K562 (cell line): ENCODE results near the gene PRKG1. TPM values are rescaled to one million over a fixed set of nuclear protein-coding genes. Genes with fewer than 3 reads are reported as not detected.

Experiments
- ATAC-seq: fragments of 200-7000 bp; cut with Tn5 transposase; 3 replicates; pipeline ENCODE4 v1.9.1; 2020; ENCODE audit warnings: moderate library complexity
- BruUV-seq: library from RNA; stranded (reverse); fragments of 400-500 nt; replicated peaks from 2 replicates; lab custom pipeline; 2021; lab: Mats Ljungman, UMichigan
- CTCF ChIA-PET: fragments of 300-600 bp; formaldehyde crosslinking; extraction: SDS; loops from one replicate; lab custom pipeline; 2021; ENCODE audit warnings: low intra/inter-chr PET ratio; lab: Yijun Ruan, JAX
- POLR2A ChIA-PET: fragments of 300-600, 350-650 bp; sonication (Branson Sonifier 250); formaldehyde crosslinking; extraction: SDS; loops from one replicate; lab custom pipeline; 2021; ENCODE audit warnings: antibody characterized with exemption, inconsistent platforms; lab: Yijun Ruan, JAX
- DNase-seq, 4 experiments: peaks; one replicate each; pipeline versions ENCODE4 v3.0.0 to v3.0.0-alpha.2; 2011 to 2018; ENCODE audit warnings: low spot score in 3 of 4, mixed read lengths in 3 of 4; ENCODE audit errors: extremely low read depth in 1 of 4
- FAIRE-seq: peaks from 2 replicates; lab custom pipeline; 2011; peaks lifted over from hg19 to GRCh38; lab: Jason Lieb, UNC
- H2AFZ ChIP-seq: 2 replicates; pipeline ENCODE4 v1.6.0; 2011; ENCODE audit warnings: low read depth, low read length, control low read depth, inconsistent platforms
- H3K27ac ChIP-seq: fragments of 200-600 bp; 3 replicates; pipeline ENCODE4 v1.8.0; 2011; ENCODE audit warnings: low read depth, mild to moderate bottlenecking, control low read depth, inconsistent platforms, low read length, moderate library complexity, mixed read lengths; ENCODE audit errors: extremely low read depth
- H3K27me3 ChIP-seq, 2 experiments: fragments of 300-600 bp in 1 of 2; 2 replicates in 1 of 2; 3 replicates in 1 of 2; pipeline versions ENCODE4 v1.6.0 to v1.8.0; 2011; ENCODE audit warnings: inconsistent platforms in 2 of 2, low read length in 2 of 2, mild to moderate bottlenecking in 1 of 2, mixed read lengths in 1 of 2, moderate library complexity in 1 of 2; ENCODE audit not compliant: control insufficient read depth in 2 of 2, insufficient read depth in 2 of 2
- H3K36me3 ChIP-seq: fragments of 300-600 bp; 3 replicates; pipeline ENCODE4 v1.8.0; 2011; ENCODE audit warnings: mild to moderate bottlenecking, low read length, inconsistent platforms; ENCODE audit not compliant: control insufficient read depth, insufficient read depth
- H3K4me1 ChIP-seq, 2 experiments: fragments of 200-600 bp in 1 of 2; replicated peaks in 1 of 2; 2 replicates in 1 of 2; 3 replicates in 1 of 2; pipeline versions ENCODE4 v1.5.1 to v1.8.0; 2011; ENCODE audit warnings: inconsistent platforms in 2 of 2, low read length in 2 of 2, mild to moderate bottlenecking in 1 of 2, mixed read lengths in 1 of 2, moderate library complexity in 1 of 2; ENCODE audit not compliant: control insufficient read depth in 2 of 2, insufficient read depth in 2 of 2
- H3K4me2 ChIP-seq: 2 replicates; pipeline ENCODE4 v1.6.1; 2011; ENCODE audit warnings: low read length, control low read depth, inconsistent platforms, mixed read lengths; ENCODE audit not compliant: insufficient read depth
- H3K4me3 ChIP-seq: fragments of 200-600 bp; sonication (generic), shearing (Covaris generic); 2 replicates; pipeline ENCODE4 v1.5.1; 2016; ENCODE audit warnings: control low read depth, inconsistent platforms
- H3K79me2 ChIP-seq: fragments of 200-600 bp; 3 replicates; pipeline ENCODE4 v1.8.0; 2011; ENCODE audit warnings: low read length, inconsistent platforms; ENCODE audit not compliant: control insufficient read depth, insufficient read depth
- H3K9ac ChIP-seq, 2 experiments: 2 replicates each; pipeline versions ENCODE4 v1.6.0 to v1.6.1; 2011; ENCODE audit warnings: low read depth in 2 of 2, low read length in 2 of 2, control low read depth in 1 of 2, inconsistent platforms in 1 of 2, mild to moderate bottlenecking in 1 of 2, mixed read lengths in 1 of 2; ENCODE audit not compliant: insufficient read depth in 1 of 2
- H3K9me1 ChIP-seq: one replicate; pipeline ENCODE4 v1.6.0; 2011; ENCODE audit warnings: inconsistent platforms, mild to moderate bottlenecking, low read length, moderate library complexity; ENCODE audit not compliant: control insufficient read depth, insufficient read depth
- H3K9me3 ChIP-seq: replicated peaks from 2 replicates; pipeline ENCODE4 v1.5.1; 2011; ENCODE audit warnings: low read depth, low read length, inconsistent platforms; ENCODE audit not compliant: control insufficient read depth, insufficient read depth
- H4K20me1 ChIP-seq: replicated peaks from 2 replicates; pipeline ENCODE4 v1.6.1; 2011; ENCODE audit warnings: low read length, inconsistent platforms, mixed read lengths; ENCODE audit not compliant: control insufficient read depth, insufficient read depth
- CLOCK ChIP-seq: fragments of 250-450 bp; sonication (Bioruptor Pico); IDR thresholded peaks from 2 replicates; pipeline ENCODE4 v1.4.0; 2020; ENCODE audit warnings: mild to moderate bottlenecking, moderate library complexity, borderline replicate concordance
- DIDO1 ChIP-seq: fragments of 450-650 bp; IDR thresholded peaks from 2 replicates; pipeline ENCODE4 v1.6.1; 2016; ENCODE audit warnings: low read depth, missing biosample characterization, missing genetic modification characterization
- E2F5 ChIP-seq: sonication (generic); formaldehyde crosslinking; IDR thresholded peaks from 2 replicates; pipeline ENCODE4 v1.8.0; 2022; ENCODE audit warnings: mild to moderate bottlenecking, missing genetic modification reagents
- KAT8 ChIP-seq: fragments of 450-650 bp; IDR thresholded peaks from 2 replicates; pipeline ENCODE4 v1.6.1; 2016; ENCODE audit warnings: low read depth, mild to moderate bottlenecking
- LARP7 ChIP-seq: fragments of 450-650 bp; IDR thresholded peaks from 2 replicates; pipeline ENCODE4 v1.6.1; 2016
- MAZ ChIP-seq, 2 experiments: fragments of 450-650 bp in 1 of 2; sonication (generic) in 1 of 2; formaldehyde crosslinking; IDR thresholded peaks in 1 of 2; conservative IDR thresholded peaks in 1 of 2; 2 replicates each; pipeline versions ENCODE4 v1.4.0 to v1.5.0; 2020; ENCODE audit warnings: mild to moderate bottlenecking in 1 of 2, missing genetic modification reagents in 1 of 2
- MTA1 ChIP-seq: fragments of 450-650 bp; IDR thresholded peaks from 2 replicates; pipeline ENCODE4 v1.6.1; 2017; ENCODE audit warnings: borderline replicate concordance
- MTA3 ChIP-seq: fragments of 450-650 bp; formaldehyde crosslinking; IDR thresholded peaks from 2 replicates; pipeline ENCODE4 v1.6.1; 2017; ENCODE audit warnings: mild to moderate bottlenecking, borderline replicate concordance
- SMAD4 ChIP-seq: fragments of 250-450 bp; sonication (Bioruptor Pico); conservative IDR thresholded peaks from 2 replicates; pipeline ENCODE4 v1.8.0; 2021; ENCODE audit warnings: inconsistent platforms, mild to moderate bottlenecking, moderate library complexity
- SRSF1 ChIP-seq: fragments of 200-400 bp; formaldehyde crosslinking; IDR thresholded peaks from 2 replicates; pipeline ENCODE4 v1.6.1; 2017; ENCODE audit warnings: mild to moderate bottlenecking, low read depth, low read length, moderate library complexity
- TAF7 ChIP-seq: fragments of 450-650 bp; IDR thresholded peaks from 2 replicates; pipeline ENCODE4 v1.6.1; 2016; ENCODE audit warnings: missing genetic modification characterization, missing compliant biosample characterization
- TRIM25 ChIP-seq: fragments of 450-650 bp; IDR thresholded peaks from 2 replicates; pipeline ENCODE4 v1.7.0; 2016; ENCODE audit warnings: borderline replicate concordance
- ZNF133 ChIP-seq: fragments of 250-450 bp; sonication (Bioruptor Pico); IDR thresholded peaks from 2 replicates; pipeline ENCODE4 v1.4.0; 2020; ENCODE audit warnings: mild to moderate bottlenecking
- ZNF143 ChIP-seq: sonication (generic); formaldehyde crosslinking; IDR thresholded peaks from 2 replicates; pipeline ENCODE4 v1.9.0; 2022; ENCODE audit warnings: mild to moderate bottlenecking, missing genetic modification reagents
- ZNF354B ChIP-seq: fragments of 250-450 bp; sonication (Bioruptor Pico); IDR thresholded peaks from 2 replicates; pipeline ENCODE4 v1.4.0; 2020
- ZNF444 ChIP-seq: fragments of 250-450 bp; sonication (Bioruptor Pico); IDR thresholded peaks from 2 replicates; pipeline ENCODE4 v1.4.0; 2020; ENCODE audit warnings: mild to moderate bottlenecking, moderate library complexity
- ZNF512 ChIP-seq: IDR thresholded peaks from 2 replicates; pipeline ENCODE4 v1.6.1; 2016; ENCODE audit warnings: missing genetic modification characterization, missing compliant biosample characterization
- in situ Hi-C: fragments of 300-500 bp; cut with MboI; formaldehyde crosslinking; loops from 4 replicates; pipeline ENCODE4 v1.15.0; 2018; ENCODE audit warnings: inconsistent platforms, mixed read lengths
- intact Hi-C: fragments of 100-400 bp; cut with micrococcal nuclease; formaldehyde crosslinking; loops from 2 replicates; pipeline ENCODE4 v1.14.2; 2022
- polyA plus RNA-seq, 8 experiments: library from polyadenylated mRNA; depleted of rRNA in 4 of 8; stranded (reverse) in 5 of 8; unstranded in 3 of 8; fragments of >200 nt; fragmentation: Nextera tagmentation in 2 of 8; fragmentation: Illumina TruSeq in 1 of 8; extraction: Ambion mirVana in 2 of 8; extraction: Trizol in 1 of 8; gene quantifications; 2 replicates each; pipeline versions ENCODE4 v1.2.1 to v1.2.3, GENCODE V29; 2011 to 2014; ENCODE audit warnings: inconsistent platforms in 1 of 8, missing spikeins in 1 of 8
- total RNA-seq, 7 experiments: library from RNA; depleted of rRNA in 6 of 7; stranded (reverse); fragments of >200 nt in 6 of 7; fragmentation: Illumina TruSeq in 2 of 7; extraction: Trizol in 2 of 7; gene quantifications; 2 replicates each; pipeline versions ENCODE4 v1.2.1 to v1.2.3, GENCODE V29; 2011 to 2021; ENCODE audit warnings: low replicate concordance in 1 of 7

PRKG1 gene
- total and polyA plus RNA-seq, 9 of the 15 experiments (the other 6 are each of a cell fraction or from before 2014, with no cell fraction given) = 0.22 TPM; not detected in 8

DNA sequence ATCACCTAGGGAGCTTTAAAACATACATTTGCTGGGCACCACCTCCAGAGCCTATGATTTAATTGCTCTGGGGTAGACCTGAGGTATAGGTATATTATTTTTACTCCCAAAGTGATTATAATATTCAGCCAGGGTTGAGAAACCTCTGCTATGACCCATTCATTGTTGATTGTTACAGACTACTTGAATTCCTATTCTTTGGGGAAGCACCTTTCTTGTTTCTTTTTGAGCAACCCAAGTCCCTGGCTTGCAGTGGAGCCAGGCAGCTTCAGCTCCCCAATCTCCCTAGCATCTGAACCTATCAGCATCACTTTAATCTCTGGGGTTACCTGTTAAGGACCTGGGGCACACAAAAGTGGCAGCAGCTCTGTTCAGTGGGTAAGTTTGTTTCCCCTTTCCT is 8.6 kb downstream of the PRKG1 start:
- intact Hi-C loops (no loop called here), in situ Hi-C loops (no loop called here)
- no peak for DNase-seq
- no peaks in the 10 kb centered on the region for H3K27me3 ChIP-seq
- no peak overlapping the region for H3K27ac ChIP-seq
- H3K79me2 ChIP-seq = no peaks in the 10 kb centered on the region
- TF ChIP-seq ZNF133 = no peak
- TF ChIP-seq TAF7 (tag) = no peak
- no peak for TF ChIP-seq ZNF512 (tag)
- no peak for TF ChIP-seq ZNF354B
- no peak for TF ChIP-seq E2F5 (CRISPR knock-in tag)
- TF ChIP-seq MTA1 = no peak
- TF ChIP-seq ZNF143 (CRISPR knock-in tag) = no peak
- TF ChIP-seq TRIM25 = no peak
- no peak for TF ChIP-seq ZNF444
- no peak for TF ChIP-seq LARP7
- no peak for TF ChIP-seq SMAD4
- no peak for TF ChIP-seq SRSF1
- no peak for TF ChIP-seq MAZ (CRISPR knock-in tag; conservative IDR thresholded peaks at IDR 0.05 in 1 of 2, IDR thresholded peaks at IDR 0.05 in 1 of 2)
- TF ChIP-seq KAT8 = no peak
- no peak for TF ChIP-seq MTA3
- TF ChIP-seq DIDO1 (tag) = no peak
- TF ChIP-seq CLOCK = no peak
- ATAC-seq = no peak
- no peaks in the 10 kb centered on the region for H3K4me1 ChIP-seq
- FAIRE-seq = no peak
- H3K4me3 ChIP-seq = no peak overlapping the region
- H3K9me1 ChIP-seq = no peaks in the 10 kb centered on the region
- no peak overlapping the region for H3K9ac ChIP-seq
- H3K4me2 ChIP-seq = no peak overlapping the region
- BruUV-seq = no TSS peak
- POLR2A ChIA-PET = interaction anchor here (0.6 kb wide), 1 partner anchor 538 kb away, joined by 3 read pairs; no protein-coding TSS in a partner anchor
- H3K36me3 ChIP-seq = no peaks in the 10 kb centered on the region
- CTCF ChIA-PET = no interaction called here
- no peak overlapping the region for H2AFZ ChIP-seq
- no peaks in the 10 kb centered on the region for H4K20me1 ChIP-seq
- H3K9me3 ChIP-seq = no peaks in the 10 kb centered on the region
